Aorta (tissue), 5 donors: ENCODE data around the gene C3orf85. TPM values are rescaled to one million over a fixed set of nuclear protein-coding genes. Genes with fewer than 3 reads are reported as not detected.
"Not testable (repeated sequence)": the region's sequence is repeated elsewhere in the genome, so short reads cannot be mapped to it uniquely, and the experiment has no call there.

Experiments used
- ATAC-seq: fragments of 200-7000 bp; cut with Tn5 transposase; one replicate; pipeline ENCODE4 v1.9.1; 2022; ENCODE audit warnings: moderate library complexity; ENCODE audit not compliant: low FRiP score
- DNase-seq, 2 donors: peaks; one replicate each; pipeline ENCODE4 v3.0.0-alpha.2; 2020
- H3K27ac ChIP-seq, 2 donors: one replicate each; pipeline ENCODE4 v1.5.1; 2013; ENCODE audit warnings: low read length in 2 of 2, mild to moderate bottlenecking in 2 of 2, moderate library complexity in 2 of 2, control low read depth in 1 of 2, inconsistent platforms in 1 of 2, low read depth in 1 of 2
- H3K27me3 ChIP-seq, 2 donors: one replicate each; pipeline ENCODE4 v1.6.1; 2013; ENCODE audit warnings: control low read depth in 1 of 2, low read length in 1 of 2, mild to moderate bottlenecking in 1 of 2, moderate library complexity in 1 of 2; ENCODE audit not compliant: insufficient read depth in 2 of 2, control insufficient read depth in 1 of 2
- H3K36me3 ChIP-seq, 2 donors: one replicate each; pipeline ENCODE4 v1.6.1; 2013; ENCODE audit warnings: control low read depth in 1 of 2, low read length in 1 of 2, mild to moderate bottlenecking in 1 of 2; ENCODE audit not compliant: insufficient read depth in 2 of 2, control insufficient read depth in 1 of 2
- H3K4me1 ChIP-seq, 2 donors: one replicate each; pipeline ENCODE4 v1.6.1; 2013; ENCODE audit warnings: low read length in 2 of 2, control low read depth in 1 of 2, mild to moderate bottlenecking in 1 of 2, moderate library complexity in 1 of 2; ENCODE audit not compliant: insufficient read depth in 2 of 2, control insufficient read depth in 1 of 2
- H3K4me3 ChIP-seq, 2 donors: one replicate each; pipeline ENCODE4 v1.5.1; 2013; ENCODE audit warnings: low read length in 2 of 2, control low read depth in 1 of 2, mild to moderate bottlenecking in 1 of 2
- H3K9me3 ChIP-seq: one replicate; pipeline ENCODE4 v1.6.1; 2013; ENCODE audit warnings: mild to moderate bottlenecking, low read length; ENCODE audit not compliant: control insufficient read depth
- WGBS, 2 donors: extraction: QIAGEN DNeasy Blood & Tissue Kit; methylation state at CpG; one replicate each; pipeline ENCODE4 v1.1.7; 2013; 5-methylcytosine and 5-hydroxymethylcytosine counted together
- intact Hi-C, 2 donors: fragments of 100-400 bp; cut with DNase I; formaldehyde crosslinking; loops; one replicate each; pipeline versions ENCODE4 v1.14.2 to v1.15.0; 2022
- polyA plus RNA-seq, 2 donors: library from polyadenylated mRNA; stranded (reverse); fragments of 200-250 nt; gene quantifications; one replicate each; pipeline ENCODE4 v1.2.3, GENCODE V29; 2013
- total RNA-seq, 2 donors: library from RNA; stranded (reverse); fragmentation: NEBNext Ultra II Directional; extraction: Animal tissue kit (Norgen Biotek cat#: 25700); gene quantifications; one replicate each; pipeline ENCODE4 v1.2.1, GENCODE V29; 2021
- donor health status: healthy with polysubstance abuse.
- donor health status: Bipolar disorder and iron deficiency.
- donor health status: DM: no; HTN: no; CAD: no.
- donor health status: DM: no; HTN: no; CAD: no.
- donor health status: DM: yes; HTN: yes; CAD: no.

C3orf85 gene
- total and polyA plus RNA-seq, 4 donors: 0.82 to 25.9 TPM; not detected in 2

DNA sequence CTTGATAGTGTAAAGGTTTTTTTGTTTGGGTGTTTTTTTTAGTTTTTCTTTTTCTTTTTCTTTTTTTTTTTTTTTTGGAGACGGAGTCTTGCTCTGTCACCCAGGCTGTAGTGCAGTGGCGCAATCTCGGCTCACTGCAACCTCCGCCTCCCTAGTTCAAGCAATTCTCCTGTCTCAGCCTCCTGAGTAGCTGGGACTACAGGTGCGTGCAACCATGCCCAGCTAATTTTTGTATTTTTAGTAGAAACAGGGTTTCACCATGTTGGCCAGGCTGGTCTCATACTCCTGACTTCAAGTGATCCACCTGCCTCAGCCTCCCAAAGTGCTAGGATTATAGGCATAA is 3.1 kb upstream of the C3orf85 start:
- ATAC-seq, DNase-seq, H3K27ac ChIP-seq, H3K27me3 ChIP-seq, H3K36me3 ChIP-seq, H3K4me1 ChIP-seq, H3K4me3 ChIP-seq, intact Hi-C loops, H3K9me3 ChIP-seq: not testable (repeated sequence)
- WGBS, 2 donors: 81 to 95% methylated on average over 4 to 5 of the region's 5 CpGs

DNA sequence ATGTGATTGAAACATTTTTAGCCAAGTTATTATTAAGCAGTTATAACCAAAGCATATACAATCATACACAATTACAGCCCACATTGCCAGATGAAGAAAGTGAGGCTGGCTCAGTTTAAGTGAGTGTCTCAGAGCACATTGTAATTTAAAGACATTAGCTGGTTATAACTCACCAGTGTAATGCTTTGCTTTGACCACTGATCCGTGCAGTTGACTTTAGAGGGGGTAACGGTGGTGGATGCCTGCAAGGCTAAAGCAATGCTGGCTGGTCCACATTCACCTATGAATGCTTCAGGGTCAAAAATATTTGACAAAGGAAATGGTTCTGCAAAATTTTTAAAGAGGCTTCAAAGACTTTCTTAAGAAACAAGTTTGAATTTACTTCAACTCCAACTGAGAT is 1.2 kb downstream of the C3orf85 start:
- no peaks in the 10 kb centered on the region for H3K4me1 ChIP-seq
- no peaks in the 10 kb centered on the region for H3K9me3 ChIP-seq
- no peak for DNase-seq
- WGBS, 2 donors: 12 to 28% methylated on average over 2 of the region's 2 CpGs
- no peak for ATAC-seq
- no peak overlapping the region for H3K4me3 ChIP-seq
- no peak overlapping the region for H3K27ac ChIP-seq
- no peaks in the 10 kb centered on the region for H3K36me3 ChIP-seq
- H3K27me3 ChIP-seq: peaks cover 0 to 3% of the 10 kb centered on the region in 2 donors
- intact Hi-C loops: no loop called here

GRCh38 chr3:109140318-109140717 is 3.8 kb downstream of the C3orf85 start:
- intact Hi-C loops: no loop called here
- no peaks in the 10 kb centered on the region for H3K9me3 ChIP-seq
- no peak overlapping the region for H3K27ac ChIP-seq
- no peaks in the 10 kb centered on the region for H3K4me1 ChIP-seq
- ATAC-seq (no peak), DNase-seq (no peak)
- WGBS, 2 donors: 46 to 63% methylated on average over 4 of the region's 4 CpGs
- H3K4me3 ChIP-seq: no peak overlapping the region
- H3K36me3 ChIP-seq: no peaks in the 10 kb centered on the region
- H3K27me3 ChIP-seq: peaks cover 0 to 3% of the 10 kb centered on the region in 2 donors

DNA sequence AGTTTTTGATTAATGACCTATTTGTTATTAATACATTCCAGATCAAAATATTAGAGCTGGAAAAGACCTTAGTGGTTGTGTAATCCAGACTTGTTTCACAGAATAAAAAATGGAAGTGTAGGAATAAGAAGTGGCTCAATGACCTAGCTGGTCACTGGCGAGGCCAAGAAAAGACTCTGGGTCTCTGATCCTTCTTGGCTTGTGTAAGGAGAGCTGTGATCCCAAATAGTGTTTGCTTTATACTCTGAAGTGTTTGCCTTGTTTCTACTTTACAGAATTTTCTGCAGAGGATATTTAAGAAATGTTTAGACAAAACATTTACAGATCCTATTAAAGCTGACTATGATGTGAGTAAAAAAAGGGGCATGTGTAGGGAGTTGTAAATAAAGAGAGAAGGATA is 7.1 kb downstream of the C3orf85 start:
- Histone ChIP-seq H3K27me3 (peaks cover 0 to 3% of the 10 kb centered on the region in 2 donors), H3K36me3 (no peaks in the 10 kb centered on the region), H3K4me3 (no peak overlapping the region), H3K4me1 (no peaks in the 10 kb centered on the region), H3K27ac (no peak overlapping the region), H3K9me3 (no peaks in the 10 kb centered on the region)
- 82 to 83% methylated on average over 1 of the region's 1 CpG for WGBS, 2 donors
- DNase-seq (no peak), ATAC-seq (no peak)
- intact Hi-C loops: no loop called here

DNA sequence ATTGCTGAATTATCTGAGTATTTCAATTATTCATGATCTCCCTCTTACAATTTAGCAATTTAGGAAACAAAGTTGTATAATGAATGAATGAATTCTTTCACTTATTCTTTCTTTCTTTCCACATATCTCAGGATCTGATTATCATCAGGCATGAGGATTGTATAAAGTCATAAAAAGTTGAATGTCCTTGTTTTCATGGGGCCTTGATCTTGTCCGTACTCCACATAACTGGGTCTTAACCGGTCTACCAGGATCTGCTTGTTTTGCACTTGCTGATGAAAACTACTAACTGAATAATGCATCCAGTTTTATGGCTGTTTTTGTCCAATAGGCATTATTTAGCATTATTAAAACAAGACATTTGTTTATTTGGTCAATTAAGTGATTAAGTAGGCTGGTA is 12.6 kb downstream of the C3orf85 start:
- Histone ChIP-seq H3K27ac (no peak overlapping the region), H3K27me3 (no peaks in the 10 kb centered on the region), H3K4me1 (no peaks in the 10 kb centered on the region), H3K9me3 (no peaks in the 10 kb centered on the region), H3K36me3 (no peaks in the 10 kb centered on the region), H3K4me3 (no peak overlapping the region)
- ATAC-seq (no peak), DNase-seq (no peak)
- intact Hi-C loops: no loop called here
- 89% methylated on average over 2 of the region's 2 CpGs for WGBS, 2 donors

DNA sequence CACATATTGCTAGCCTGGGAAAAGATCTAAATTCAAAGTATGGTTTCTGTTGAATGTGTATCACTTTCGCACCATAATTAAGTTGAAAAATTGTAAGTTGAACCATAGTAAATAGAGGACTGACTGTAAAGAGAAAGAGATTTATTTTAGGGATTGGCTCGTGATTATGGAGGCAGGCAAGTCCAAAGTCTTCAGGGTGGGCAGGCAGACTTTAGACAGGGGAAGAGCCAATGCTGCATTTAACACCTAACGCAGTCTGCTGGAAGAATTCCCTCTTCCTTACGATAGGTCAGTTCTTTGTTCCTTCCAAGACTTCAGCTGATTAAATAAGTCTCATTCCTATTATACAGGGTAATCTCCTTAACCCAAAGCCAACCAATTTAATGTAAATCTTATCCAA is 15.8 kb downstream of the C3orf85 start:
- WGBS, 2 donors: 67 to 80% methylated on average over 4 of the region's 4 CpGs
- no peak overlapping the region for H3K27ac ChIP-seq
- H3K36me3 ChIP-seq: no peaks in the 10 kb centered on the region
- H3K27me3 ChIP-seq: no peaks in the 10 kb centered on the region
- H3K4me1 ChIP-seq: no peaks in the 10 kb centered on the region
- no peak overlapping the region for H3K4me3 ChIP-seq
- intact Hi-C loops: no loop called here
- ATAC-seq: no peak
- DNase-seq: no peak
- no peaks in the 10 kb centered on the region for H3K9me3 ChIP-seq

DNA sequence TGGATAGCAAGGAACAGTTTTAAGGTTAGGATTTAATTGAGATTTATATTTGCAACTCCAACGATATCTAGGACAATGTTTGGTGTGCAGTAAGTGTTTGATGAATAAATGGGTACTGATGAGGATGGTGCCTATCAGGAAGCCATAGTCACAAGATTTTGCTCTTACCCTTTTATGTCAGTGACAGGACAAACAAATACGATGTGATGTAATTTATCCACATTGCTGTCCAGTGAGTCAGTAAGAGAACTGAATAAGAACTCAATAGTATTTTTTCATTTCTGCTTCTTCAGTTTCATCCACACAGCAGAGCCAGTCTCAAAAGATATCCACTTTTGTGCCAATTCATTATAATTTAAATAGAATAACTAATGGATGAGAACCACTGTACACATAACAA is 18.5 kb downstream of the C3orf85 start:
- Histone ChIP-seq H3K4me1 (no peaks in the 10 kb centered on the region), H3K9me3 (peaks cover 1% of the 10 kb centered on the region), H3K36me3 (no peaks in the 10 kb centered on the region), H3K4me3 (no peak overlapping the region), H3K27ac (no peak overlapping the region), H3K27me3 (no peaks in the 10 kb centered on the region)
- ATAC-seq (no peak), DNase-seq (no peak)
- WGBS, 2 donors: 39 to 65% methylated on average over 2 of the region's 2 CpGs
- intact Hi-C loops: no loop called here

DNA sequence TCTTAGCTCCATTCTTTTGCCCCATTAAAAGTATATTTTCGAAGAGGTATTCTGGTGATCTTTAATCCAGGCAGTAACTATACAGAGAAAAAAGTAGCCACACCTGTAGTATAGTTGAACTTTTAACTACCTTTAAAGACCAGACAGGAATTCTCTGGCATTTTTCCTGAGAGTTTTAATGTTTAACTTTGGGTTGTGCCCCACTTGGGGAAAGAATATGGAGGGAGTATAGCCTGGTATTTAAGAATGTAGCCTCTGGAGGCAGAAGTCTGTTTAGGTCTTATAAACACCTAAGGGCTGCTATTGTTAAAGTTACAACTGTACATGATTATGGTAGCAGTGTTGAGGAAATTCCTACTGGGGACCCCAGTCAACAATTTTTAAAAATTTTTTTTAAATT is 19.3 kb downstream of the C3orf85 start:
- intact Hi-C loops: no loop called here
- peaks cover 1% of the 10 kb centered on the region for H3K9me3 ChIP-seq
- no peak overlapping the region for H3K4me3 ChIP-seq
- WGBS, 2 donors: 21 to 50% methylated on average over 1 of the region's 1 CpG
- ATAC-seq: no peak
- H3K36me3 ChIP-seq: no peaks in the 10 kb centered on the region
- DNase-seq: no peak
- no peak overlapping the region for H3K27ac ChIP-seq
- H3K27me3 ChIP-seq: no peaks in the 10 kb centered on the region
- no peaks in the 10 kb centered on the region for H3K4me1 ChIP-seq

GRCh38 chr3:109161487-109162123 is 25.1 kb downstream of the C3orf85 start:
- intact Hi-C loops: no loop called here
- no peak for ATAC-seq
- no peaks in the 10 kb centered on the region for H3K36me3 ChIP-seq
- no peak overlapping the region for H3K27ac ChIP-seq
- peaks cover 1% of the 10 kb centered on the region for H3K9me3 ChIP-seq
- 61 to 70% methylated on average over 2 of the region's 2 CpGs for WGBS, 2 donors
- peaks cover 0 to 1% of the 10 kb centered on the region in 2 donors for H3K27me3 ChIP-seq
- no peak for DNase-seq
- H3K4me3 ChIP-seq: no peak overlapping the region
- H3K4me1 ChIP-seq: no peaks in the 10 kb centered on the region
